ENCODE data around the gene EDN1. TPM values are rescaled to one million over a fixed set of nuclear protein-coding genes. Genes with fewer than 3 reads are reported as not detected.

The EDN1 gene
- total RNA-seq, 4 donors from 2014 or later = 3.0 to 11.8 (median 5.9) TPM

- peak overlapping the region in 1 of 4 donors; percentile 63 for H3K4me3 ChIP-seq
- WGBS, 2 donors = 88 to 92% methylated on average over 3 of the region's 3 CpGs
- H3K27ac ChIP-seq = peak overlapping the region in 1 of 4 donors; percentile 72
- no peaks in the 10 kb centered on the region for H3K9me3 ChIP-seq
- no peak for DNase-seq
- H3K27me3 ChIP-seq = peaks cover 0 to 19% (median 0%) of the 10 kb centered on the region in 4 donors
- intact Hi-C loops (cut with DNase I) = no loop called here
- TF ChIP-seq POLR2A (IDR thresholded peaks at IDR 0.05) (no peak), CTCF (IDR thresholded peaks at IDR 0.05) (no peak)
- H3K4me1 ChIP-seq = peaks cover 5 to 56% (median 5%) of the 10 kb centered on the region in 3 donors
- H3K36me3 ChIP-seq = peaks cover 0 to 12% (median 0%) of the 10 kb centered on the region in 3 donors
Observed at GRCh38 chr6:12294851-12295536, 4.8 kb downstream of the EDN1 start.

DNA sequence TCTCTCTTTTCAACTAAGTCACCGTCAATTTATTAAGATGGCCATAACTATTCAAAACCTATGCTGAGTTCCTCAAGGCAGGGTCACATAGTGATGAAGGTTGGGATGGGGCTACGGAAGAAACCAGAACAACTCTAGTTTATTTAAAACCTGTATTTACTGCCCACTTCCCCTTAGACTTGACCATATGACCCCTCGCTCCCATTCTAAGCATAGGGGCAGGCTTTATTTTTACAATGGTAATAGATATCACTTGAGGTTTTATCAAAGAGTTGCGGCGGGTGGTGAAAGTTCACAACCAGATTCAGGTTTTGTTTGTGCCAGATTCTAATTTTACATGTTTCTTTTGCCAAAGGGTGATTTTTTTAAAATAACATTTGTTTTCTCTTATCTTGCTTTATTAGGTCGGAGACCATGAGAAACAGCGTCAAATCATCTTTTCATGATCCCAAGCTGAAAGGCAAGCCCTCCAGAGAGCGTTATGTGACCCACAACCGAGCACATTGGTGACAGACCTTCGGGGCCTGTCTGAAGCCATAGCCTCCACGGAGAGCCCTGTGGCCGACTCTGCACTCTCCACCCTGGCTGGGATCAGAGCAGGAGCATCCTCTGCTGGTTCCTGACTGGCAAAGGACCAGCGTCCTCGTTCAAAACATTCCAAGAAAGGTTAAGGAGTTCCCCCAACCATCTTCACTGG is 5.5 kb downstream of the EDN1 start:
- Histone ChIP-seq H3K27ac (peak overlapping the region in 2 of 4 donors; percentile 24 to 37), H3K4me3 (no peak overlapping the region), H3K4me1 (peaks cover 3 to 49% (median 5%) of the 10 kb centered on the region in 3 donors), H3K36me3 (peaks cover 0 to 12% (median 0%) of the 10 kb centered on the region in 3 donors), H3K9me3 (no peaks in the 10 kb centered on the region), H3K27me3 (peaks cover 0 to 19% (median 0%) of the 10 kb centered on the region in 4 donors)
- TF ChIP-seq CTCF (IDR thresholded peaks at IDR 0.05) (no peak), POLR2A (IDR thresholded peaks at IDR 0.05) (no peak)
- WGBS, 2 donors = 60 to 66% methylated on average over 11 to 12 of the region's 14 CpGs
- intact Hi-C loops (cut with DNase I) = no loop called here
- no peak for DNase-seq

- intact Hi-C loops (cut with DNase I) = no loop called here
- H3K27me3 ChIP-seq = peaks cover 0 to 15% (median 0%) of the 10 kb centered on the region in 4 donors
- H3K36me3 ChIP-seq = peaks cover 0 to 12% (median 0%) of the 10 kb centered on the region in 3 donors
- WGBS, 2 donors = 11 to 22% methylated on average over 3 to 5 of the region's 5 CpGs
- TF ChIP-seq CTCF (IDR thresholded peaks at IDR 0.05) = no peak
- TF ChIP-seq POLR2A (IDR thresholded peaks at IDR 0.05) = no peak
- no peak for DNase-seq
- H3K4me1 ChIP-seq = peaks cover 0 to 44% (median 2%) of the 10 kb centered on the region in 3 donors
- no peak overlapping the region for H3K4me3 ChIP-seq
- no peaks in the 10 kb centered on the region for H3K9me3 ChIP-seq
- H3K27ac ChIP-seq = peak overlapping the region in 2 of 4 donors; percentile 37 to 61
Observed at GRCh38 chr6:12296255-12296573, 6.1 kb downstream of the EDN1 start.

- DNase-seq = no peak
- intact Hi-C loops (cut with DNase I) = no loop called here
- Histone ChIP-seq H3K4me3 (no peak overlapping the region), H3K9me3 (no peaks in the 10 kb centered on the region), H3K36me3 (peaks cover 0 to 12% (median 0%) of the 10 kb centered on the region in 3 donors), H3K27ac (peak overlapping the region in 2 of 4 donors; percentile 37 to 61), H3K27me3 (peaks cover 0 to 12% (median 0%) of the 10 kb centered on the region in 4 donors), H3K4me1 (peaks cover 0 to 40% (median 0%) of the 10 kb centered on the region in 3 donors)
- TF ChIP-seq POLR2A (IDR thresholded peaks at IDR 0.05) = no peak
- no peak for TF ChIP-seq CTCF (IDR thresholded peaks at IDR 0.05)
- 72 to 80% methylated on average over 3 of the region's 3 CpGs for WGBS, 2 donors
Observed at GRCh38 chr6:12296604-12297003, 6.4 kb downstream of the EDN1 start.
